ENCODE results near the gene ZNF213. TPM values are rescaled to one million over a fixed set of nuclear protein-coding genes. Genes with fewer than 3 reads are reported as not detected.
A peak's percentile ranks its signal among the peaks of the same experiment; 100 is the strongest.

Gene ZNF213
- total RNA-seq, 1 donor from 2014 or later = 5.6 TPM

- no peak for DNase-seq
- intact Hi-C loops (cut with micrococcal nuclease) = loop anchor here (2.0 to 5.0 kb wide), 2 partner anchors 33 to 319 kb away; partner anchors contain the start of gene CLUAP1
- peaks cover 72% of the 10 kb centered on the region for H3K27me3 Mint-ChIP-seq
- no peak overlapping the region for H3K27ac Mint-ChIP-seq
- no peak for ATAC-seq (ENCODE audit: low read depth)
- no peaks in the 10 kb centered on the region for H3K9me3 Mint-ChIP-seq
- H3K4me1 Mint-ChIP-seq = peaks cover 26% of the 10 kb centered on the region
- POLR2A ChIA-PET = interaction anchor here (0.6 to 1.5 kb wide), 3 partner anchors 31 to 274 kb away, joined by 3 to 8 read pairs (median 4); no protein-coding TSS in a partner anchor
- CTCF ChIA-PET = interaction anchor here (0.8 to 1.5 kb wide), 2 partner anchors 33 to 156 kb away, joined by 3 to 4 read pairs; no protein-coding TSS in a partner anchor
- H3K4me3 Mint-ChIP-seq = peak overlapping the region; percentile 62
- H3K36me3 Mint-ChIP-seq (ENCODE audit: low read depth) = no peaks in the 10 kb centered on the region
- no peak for TF ChIP-seq CTCF (IDR thresholded peaks at IDR 0.05)
Observed at GRCh38 chr16:3183445-3184139, 48.8 kb downstream of the ZNF213 start.

- Mint-ChIP-seq H3K27me3 (peaks cover 73% of the 10 kb centered on the region), H3K4me1 (peaks cover 43% of the 10 kb centered on the region), H3K9me3 (no peaks in the 10 kb centered on the region), H3K27ac (no peak overlapping the region), H3K36me3 (ENCODE audit: low read depth) (no peaks in the 10 kb centered on the region), H3K4me3 (no peak overlapping the region)
- ATAC-seq (ENCODE audit: low read depth) (no peak), DNase-seq (no peak)
- ChIA-PET POLR2A (interaction anchor here (0.6 kb wide), 1 partner anchor 74 kb away, joined by 3 read pairs; no protein-coding TSS in a partner anchor), CTCF (interaction anchor here (0.6 kb wide), 1 partner anchor 105 kb away, joined by 3 read pairs; no protein-coding TSS in a partner anchor)
- TF ChIP-seq CTCF (IDR thresholded peaks at IDR 0.05) = no peak
- intact Hi-C loops (cut with micrococcal nuclease) = no loop called here
Observed at GRCh38 chr16:3186946-3187690, 52.3 kb downstream of the ZNF213 start.

GRCh38 chr16:3187798-3188674 lies 53.2 kb downstream of the ZNF213 start, which contains the start of gene OR1F1:
TSS of gene OR1F1 (plus strand) at chr16:3188204.
- ATAC-seq (ENCODE audit: low read depth) (no peak), DNase-seq (no peak)
- Mint-ChIP-seq H3K27me3 (peaks cover 71% of the 10 kb centered on the region), H3K4me1 (peaks cover 37% of the 10 kb centered on the region), H3K27ac (peak within 1 kb of the TSS; percentile 53), H3K4me3 (peak within 1 kb of the TSS; percentile 59), H3K9me3 (no peaks in the 10 kb centered on the region), H3K36me3 (ENCODE audit: low read depth) (no peaks in the 10 kb centered on the region)
- TF ChIP-seq CTCF (IDR thresholded peaks at IDR 0.05) = no peak
- POLR2A ChIA-PET = interaction anchor here (0.6 kb wide), 1 partner anchor 75 kb away, joined by 3 read pairs; no protein-coding TSS in a partner anchor
- CTCF ChIA-PET = interaction anchor here (0.6 to 1.1 kb wide), 2 partner anchors 106 to 160 kb away, joined by 3 read pairs; no protein-coding TSS in a partner anchor
- intact Hi-C loops (cut with micrococcal nuclease) = loop anchor here (2.0 kb wide), 1 partner anchor 17 kb away; no protein-coding TSS in a partner anchor

- Mint-ChIP-seq H3K4me3 (no peak overlapping the region), H3K9me3 (no peaks in the 10 kb centered on the region), H3K36me3 (ENCODE audit: low read depth) (no peaks in the 10 kb centered on the region), H3K27ac (no peak overlapping the region), H3K27me3 (peaks cover 71% of the 10 kb centered on the region), H3K4me1 (peaks cover 31% of the 10 kb centered on the region)
- TF ChIP-seq CTCF (IDR thresholded peaks at IDR 0.05) = no peak
- ChIA-PET POLR2A (interaction anchor here (0.5 kb wide), 1 partner anchor 1166 kb away, joined by 6 read pairs; no protein-coding TSS in a partner anchor), CTCF (interaction anchor here (0.9 to 1.1 kb wide), 2 partner anchors 93 to 161 kb away, joined by 3 read pairs; no protein-coding TSS in a partner anchor)
- no peak for DNase-seq
- intact Hi-C loops (cut with micrococcal nuclease) = loop anchor here (2.0 kb wide), 1 partner anchor 18 kb away; no protein-coding TSS in a partner anchor
- ATAC-seq (ENCODE audit: low read depth) = no peak
Observed at GRCh38 chr16:3188675-3188924, 53.8 kb downstream of the ZNF213 start.

Data from activated B cell treated with CpG ODN at 0.5 μM for 24 hours (primary cell).